Nephron progenitor cell (in vitro differentiated cells): ENCODE data around the gene GATA2.

Experiments used
- DNase-seq: peaks from one replicate; pipeline ENCODE4 v3.0.0; 2021
- H3K27ac Mint-ChIP-seq: 2 replicates; pipeline ENCODE4 v1.8.0; 2021; ENCODE audit warnings: mild to moderate bottlenecking, moderate library complexity, mixed read lengths
- H3K27me3 Mint-ChIP-seq: 2 replicates; pipeline ENCODE4 v1.8.0; 2021; ENCODE audit warnings: mild to moderate bottlenecking, low read depth, mixed read lengths; ENCODE audit not compliant: poor library complexity
- H3K36me3 Mint-ChIP-seq: 2 replicates; pipeline ENCODE4 v1.8.0; 2021; ENCODE audit warnings: low read depth, mixed read lengths
- H3K4me1 Mint-ChIP-seq: 2 replicates; pipeline ENCODE4 v1.8.0; 2021; ENCODE audit warnings: mixed read lengths
- H3K4me3 Mint-ChIP-seq: 2 replicates; pipeline ENCODE4 v1.8.0; 2021; ENCODE audit warnings: mild to moderate bottlenecking, moderate library complexity, mixed read lengths
- H3K9me3 Mint-ChIP-seq: 2 replicates; pipeline ENCODE4 v1.8.0; 2021; ENCODE audit warnings: mild to moderate bottlenecking, moderate library complexity, mixed read lengths
- TF ChIP-seq, protein P1 (sequence below): fragments of 200-600 bp; sonication (generic); IDR thresholded peaks from 2 replicates; pipeline ENCODE4 v1.5.0; 2021; ENCODE audit warnings: antibody characterized with exemption

GATA2 gene

DNA sequence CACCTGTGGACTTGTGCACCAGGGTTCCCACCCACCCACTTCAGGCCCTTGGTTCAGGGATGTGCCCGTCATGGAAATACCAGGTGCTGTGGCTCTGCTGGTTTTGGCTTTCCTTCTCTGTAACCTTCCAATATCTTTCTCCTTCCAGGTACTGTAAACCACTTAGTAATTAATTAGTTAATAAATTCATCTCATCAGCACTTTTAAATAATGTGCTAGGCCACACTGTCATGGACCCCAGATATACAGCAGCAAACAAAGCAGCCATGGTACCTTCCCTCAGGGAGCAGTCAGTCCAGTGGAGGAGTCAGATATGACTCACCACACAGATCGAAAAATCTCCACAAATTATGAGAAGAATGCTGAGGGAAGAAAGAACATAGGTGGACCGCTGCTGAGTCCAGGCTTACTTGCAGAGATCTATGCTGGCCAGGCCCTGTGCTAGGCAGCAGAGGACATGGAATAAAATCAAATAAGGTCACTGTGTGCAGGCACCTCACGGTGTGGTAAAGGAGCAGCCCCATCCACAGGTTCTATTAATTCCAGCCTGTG lies 6.8 kb upstream of the GATA2 start:
- DNase-seq = no peak
- H3K36me3 Mint-ChIP-seq = no peaks in the 10 kb centered on the region
- H3K27ac Mint-ChIP-seq = no peak overlapping the region
- H3K4me3 Mint-ChIP-seq = no peak overlapping the region
- TF ChIP-seq, protein P1, sequence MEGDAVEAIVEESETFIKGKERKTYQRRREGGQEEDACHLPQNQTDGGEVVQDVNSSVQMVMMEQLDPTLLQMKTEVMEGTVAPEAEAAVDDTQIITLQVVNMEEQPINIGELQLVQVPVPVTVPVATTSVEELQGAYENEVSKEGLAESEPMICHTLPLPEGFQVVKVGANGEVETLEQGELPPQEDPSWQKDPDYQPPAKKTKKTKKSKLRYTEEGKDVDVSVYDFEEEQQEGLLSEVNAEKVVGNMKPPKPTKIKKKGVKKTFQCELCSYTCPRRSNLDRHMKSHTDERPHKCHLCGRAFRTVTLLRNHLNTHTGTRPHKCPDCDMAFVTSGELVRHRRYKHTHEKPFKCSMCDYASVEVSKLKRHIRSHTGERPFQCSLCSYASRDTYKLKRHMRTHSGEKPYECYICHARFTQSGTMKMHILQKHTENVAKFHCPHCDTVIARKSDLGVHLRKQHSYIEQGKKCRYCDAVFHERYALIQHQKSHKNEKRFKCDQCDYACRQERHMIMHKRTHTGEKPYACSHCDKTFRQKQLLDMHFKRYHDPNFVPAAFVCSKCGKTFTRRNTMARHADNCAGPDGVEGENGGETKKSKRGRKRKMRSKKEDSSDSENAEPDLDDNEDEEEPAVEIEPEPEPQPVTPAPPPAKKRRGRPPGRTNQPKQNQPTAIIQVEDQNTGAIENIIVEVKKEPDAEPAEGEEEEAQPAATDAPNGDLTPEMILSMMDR = no peak
- peaks cover 7% of the 10 kb centered on the region for H3K4me1 Mint-ChIP-seq
- peaks cover 91% of the 10 kb centered on the region for H3K27me3 Mint-ChIP-seq
- H3K9me3 Mint-ChIP-seq = peaks cover 4% of the 10 kb centered on the region

DNA sequence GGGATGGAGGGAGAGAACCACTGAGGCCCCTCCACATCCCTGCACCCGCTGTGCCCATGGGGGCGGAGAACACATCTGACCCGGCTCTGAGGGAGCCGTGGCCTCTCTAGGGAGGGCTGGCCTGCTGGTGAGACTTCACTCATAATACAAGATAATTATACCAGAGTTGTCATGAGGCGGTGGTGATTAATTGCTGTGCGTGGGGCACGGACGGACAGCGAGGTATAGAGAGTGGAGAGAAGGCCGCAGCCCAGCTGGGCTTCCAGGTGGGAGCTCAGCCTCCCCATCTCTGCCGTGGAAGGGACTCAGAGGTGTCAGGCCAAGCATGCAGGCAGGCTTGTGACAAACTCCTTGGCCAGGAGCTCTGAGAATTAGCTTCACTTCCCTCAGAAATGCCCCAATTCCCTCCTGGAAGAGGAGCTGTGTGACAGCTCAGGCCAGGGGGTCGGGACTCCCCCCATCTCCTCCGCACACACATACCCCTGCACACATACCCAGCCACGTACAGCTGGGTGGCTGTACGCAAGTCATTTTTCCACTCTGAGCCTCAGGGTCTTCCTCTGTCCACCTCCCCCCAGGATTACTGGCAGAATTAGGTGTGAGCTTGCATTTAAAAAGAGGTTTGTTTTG lies 6.0 kb upstream of the GATA2 start:
- peaks cover 91% of the 10 kb centered on the region for H3K27me3 Mint-ChIP-seq
- H3K9me3 Mint-ChIP-seq = peaks cover 4% of the 10 kb centered on the region
- no peak for DNase-seq
- H3K4me3 Mint-ChIP-seq = peak overlapping the region; percentile 69
- H3K36me3 Mint-ChIP-seq = no peaks in the 10 kb centered on the region
- TF ChIP-seq, protein P1 = no peak
- H3K27ac Mint-ChIP-seq = no peak overlapping the region
- peaks cover 7% of the 10 kb centered on the region for H3K4me1 Mint-ChIP-seq

DNA sequence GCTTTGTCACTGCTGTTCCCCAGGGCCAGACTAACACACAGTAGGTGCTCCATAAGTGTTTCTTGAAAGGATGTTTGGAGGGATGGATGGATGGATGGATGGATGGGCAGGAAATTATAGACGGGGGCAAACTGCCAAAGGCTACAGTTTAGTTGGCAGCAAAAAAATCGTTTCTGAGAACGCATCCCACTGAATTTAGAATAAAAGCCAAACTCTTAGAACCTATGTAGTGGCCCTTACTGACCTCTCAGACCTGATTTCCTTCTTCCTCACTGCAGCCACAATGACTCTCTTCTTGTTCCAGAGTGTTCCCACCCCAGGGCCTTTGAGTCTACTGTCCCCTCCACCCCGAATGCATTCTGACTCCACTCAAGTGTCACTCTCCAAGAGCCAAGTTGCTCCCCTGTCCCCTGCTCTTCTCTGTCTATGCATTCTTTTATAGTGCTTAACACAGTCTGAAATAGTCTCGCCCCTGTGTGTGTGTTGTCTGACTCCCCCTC lies 5.2 kb upstream of the GATA2 start:
- H3K36me3 Mint-ChIP-seq = no peaks in the 10 kb centered on the region
- TF ChIP-seq, protein P1 = no peak
- H3K27me3 Mint-ChIP-seq = peaks cover 96% of the 10 kb centered on the region
- H3K4me1 Mint-ChIP-seq = peaks cover 11% of the 10 kb centered on the region
- H3K27ac Mint-ChIP-seq = no peak overlapping the region
- H3K9me3 Mint-ChIP-seq = peaks cover 4% of the 10 kb centered on the region
- H3K4me3 Mint-ChIP-seq = peak overlapping the region; percentile 69
- DNase-seq = no peak

DNA sequence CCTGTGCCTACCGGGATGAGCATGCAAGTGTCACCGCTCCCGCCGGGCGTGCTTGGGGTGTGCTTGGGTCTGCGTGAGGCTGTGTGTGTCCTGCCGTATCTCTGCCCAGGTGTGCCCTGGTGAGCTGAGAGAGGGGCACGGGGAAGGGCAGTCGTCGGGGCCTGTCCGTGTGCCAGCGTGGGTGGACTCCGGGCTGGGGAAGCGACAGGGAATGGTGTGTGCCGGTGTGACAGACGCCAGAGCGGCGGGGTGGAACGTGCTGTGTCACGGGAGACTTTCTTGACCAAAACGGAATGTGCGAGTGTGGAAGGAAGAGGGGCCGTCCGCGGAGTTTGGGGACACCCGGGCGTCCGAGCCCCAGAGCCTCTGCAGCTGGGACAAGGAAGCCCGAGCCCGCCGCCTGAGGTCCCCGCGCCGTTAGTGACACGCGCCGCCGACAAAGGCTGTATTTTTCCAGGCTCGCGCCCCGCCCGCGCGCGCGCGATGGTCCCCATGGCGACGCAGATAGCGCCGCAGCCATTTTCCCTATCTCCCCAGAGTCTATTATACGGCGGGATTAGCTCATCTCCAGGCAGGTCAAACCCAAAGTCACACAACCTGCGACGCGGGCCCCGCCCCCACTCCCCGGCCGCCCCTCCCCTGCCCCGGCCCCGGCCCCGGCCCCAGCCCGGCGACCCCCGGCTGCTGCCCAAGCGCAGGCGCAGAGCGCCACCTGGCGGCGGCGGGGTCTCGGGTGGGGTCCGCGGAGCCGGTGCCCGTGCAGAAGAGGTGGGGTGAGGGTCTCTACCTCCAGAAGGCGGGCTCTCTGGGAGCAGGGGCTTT lies 4.5 kb upstream of the GATA2 start:
- peaks cover 11% of the 10 kb centered on the region for H3K4me1 Mint-ChIP-seq
- DNase-seq = peak; percentile 94
- H3K27me3 Mint-ChIP-seq = peaks cover 96% of the 10 kb centered on the region
- peak overlapping the region; percentile 78 for H3K4me3 Mint-ChIP-seq
- H3K27ac Mint-ChIP-seq = no peak overlapping the region
- TF ChIP-seq, protein P1 = peak; percentile 40
- H3K36me3 Mint-ChIP-seq = no peaks in the 10 kb centered on the region
- H3K9me3 Mint-ChIP-seq = peaks cover 4% of the 10 kb centered on the region

DNA sequence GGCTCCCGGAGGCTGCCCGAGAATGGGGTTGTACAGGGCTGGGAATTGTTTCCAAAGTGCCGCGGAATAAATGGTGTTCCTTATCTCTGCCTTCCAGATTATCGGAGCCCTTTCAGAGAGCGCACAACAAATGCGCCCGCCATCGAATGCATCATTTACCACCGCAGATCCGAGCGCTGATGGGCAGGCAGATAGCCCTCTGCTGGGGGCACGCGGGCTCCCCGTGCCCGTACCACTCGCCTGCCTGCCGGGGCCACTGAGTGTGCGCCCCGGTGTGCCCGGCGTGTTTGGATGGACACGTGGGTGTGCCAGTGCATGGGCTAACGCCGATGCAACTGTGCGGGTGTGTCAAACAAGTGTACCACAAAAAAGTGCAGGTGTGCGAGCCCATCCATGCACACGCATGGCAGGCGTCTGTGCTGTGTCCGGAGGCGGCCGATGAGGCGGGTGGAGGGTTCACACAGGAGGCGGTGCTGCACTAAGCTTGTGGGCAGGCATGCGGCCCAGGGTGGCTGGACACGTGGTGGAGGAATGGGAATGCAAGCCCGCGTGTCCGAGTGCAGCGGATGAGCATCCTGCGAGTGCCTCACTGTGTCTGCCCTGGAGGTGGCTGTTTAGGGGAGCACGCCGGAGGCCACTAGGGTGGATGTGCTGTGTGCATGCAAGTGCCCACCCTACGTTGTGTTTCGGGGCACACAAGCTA lies 3.8 kb upstream of the GATA2 start:
- DNase-seq = no peak
- no peaks in the 10 kb centered on the region for H3K36me3 Mint-ChIP-seq
- TF ChIP-seq, protein P1 = no peak
- H3K27me3 Mint-ChIP-seq = peaks cover 100% of the 10 kb centered on the region
- no peaks in the 10 kb centered on the region for H3K9me3 Mint-ChIP-seq
- no peak overlapping the region for H3K27ac Mint-ChIP-seq
- peak overlapping the region; percentile 78 for H3K4me3 Mint-ChIP-seq
- peaks cover 15% of the 10 kb centered on the region for H3K4me1 Mint-ChIP-seq
